H1 (cell line): ENCODE data around the gene CDK19.

Experiments used
- ATF2 ChIP-seq: IDR thresholded peaks from 2 replicates; pipeline ENCODE4 v1.6.1; 2012; ENCODE audit warnings: low read length, inconsistent platforms
- CHD1 ChIP-seq: IDR thresholded peaks from 2 replicates; pipeline ENCODE4 v1.6.1; 2012; ENCODE audit warnings: low read depth, low read length, improper control_type of control experiment
- POLR2A ChIP-seq, 2 experiments: IDR thresholded peaks; 1 replicate in 1 of 2; 2 replicates in 1 of 2; pipeline ENCODE4 v1.6.1; 2011; ENCODE audit warnings: low read depth in 2 of 2, low read length in 2 of 2, mild to moderate bottlenecking in 2 of 2; ENCODE audit errors: control extremely low read depth in 1 of 2
- POLR2AphosphoS5 ChIP-seq: IDR thresholded peaks from 2 replicates; pipeline ENCODE4 v1.6.1; 2011; ENCODE audit warnings: low read depth, low read length
- RFX5 ChIP-seq: IDR thresholded peaks from 2 replicates; pipeline ENCODE4 v1.6.1; 2011; ENCODE audit warnings: low read depth, low read length, improper control_type of control experiment, borderline replicate concordance
- ZNF274 ChIP-seq: IDR thresholded peaks from 2 replicates; pipeline ENCODE4 v1.7.0; 2012; ENCODE audit warnings: low read length, borderline replicate concordance; ENCODE audit errors: extremely low read depth
- TF ChIP-seq, protein P1 (sequence below), 3 experiments: IDR thresholded peaks; 1 replicate in 2 of 3; 2 replicates in 1 of 3; pipeline versions ENCODE4 v1.5.1 to v1.6.1; 2011; ENCODE audit warnings: low read length in 3 of 3, mild to moderate bottlenecking in 3 of 3, inconsistent platforms in 2 of 3, low read depth in 1 of 3, moderate library complexity in 1 of 3; ENCODE audit not compliant: insufficient read depth in 1 of 3; ENCODE audit errors: control extremely low read depth in 1 of 3

GRCh38 chr6:110664933-110665332 is 150.3 kb downstream of the CDK19 start:
- TF ChIP-seq CHD1 (no peak), POLR2A (IDR thresholded peaks at IDR 0.05; ENCODE audit: control extremely low read depth in 1 of 2, low read depth in 2 of 2, low read length in 2 of 2) (no peak), POLR2AphosphoS5 (no peak), ZNF274 (no peak), RFX5 (no peak), ATF2 (no peak)
- TF ChIP-seq, protein P1, sequence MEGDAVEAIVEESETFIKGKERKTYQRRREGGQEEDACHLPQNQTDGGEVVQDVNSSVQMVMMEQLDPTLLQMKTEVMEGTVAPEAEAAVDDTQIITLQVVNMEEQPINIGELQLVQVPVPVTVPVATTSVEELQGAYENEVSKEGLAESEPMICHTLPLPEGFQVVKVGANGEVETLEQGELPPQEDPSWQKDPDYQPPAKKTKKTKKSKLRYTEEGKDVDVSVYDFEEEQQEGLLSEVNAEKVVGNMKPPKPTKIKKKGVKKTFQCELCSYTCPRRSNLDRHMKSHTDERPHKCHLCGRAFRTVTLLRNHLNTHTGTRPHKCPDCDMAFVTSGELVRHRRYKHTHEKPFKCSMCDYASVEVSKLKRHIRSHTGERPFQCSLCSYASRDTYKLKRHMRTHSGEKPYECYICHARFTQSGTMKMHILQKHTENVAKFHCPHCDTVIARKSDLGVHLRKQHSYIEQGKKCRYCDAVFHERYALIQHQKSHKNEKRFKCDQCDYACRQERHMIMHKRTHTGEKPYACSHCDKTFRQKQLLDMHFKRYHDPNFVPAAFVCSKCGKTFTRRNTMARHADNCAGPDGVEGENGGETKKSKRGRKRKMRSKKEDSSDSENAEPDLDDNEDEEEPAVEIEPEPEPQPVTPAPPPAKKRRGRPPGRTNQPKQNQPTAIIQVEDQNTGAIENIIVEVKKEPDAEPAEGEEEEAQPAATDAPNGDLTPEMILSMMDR (IDR thresholded peaks at IDR 0.05; ENCODE audit: control extremely low read depth in 1 of 3, insufficient read depth in 1 of 3, low read depth in 1 of 3, low read length in 3 of 3) = no peak
